ENCODE results near the gene SPATA6L.

DNA sequence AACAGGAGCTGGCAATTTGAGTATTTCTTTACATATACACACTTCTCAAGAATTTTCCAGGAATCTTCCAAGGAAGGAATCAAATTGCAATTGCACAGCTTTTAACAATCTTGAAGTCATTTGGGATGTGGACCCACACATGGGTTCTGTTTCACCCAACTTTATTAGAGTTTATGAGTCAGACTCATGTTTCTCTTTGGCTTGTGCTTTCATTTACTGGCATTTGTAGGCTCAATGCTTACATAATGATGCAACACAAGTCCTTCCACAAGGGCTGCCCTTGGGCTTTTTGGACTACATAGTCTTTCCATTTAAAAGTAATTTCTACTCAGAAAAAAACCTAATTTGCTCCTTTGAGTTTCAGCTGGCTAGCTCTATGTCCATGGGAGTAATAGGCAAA lies 8.5 kb upstream of the SPATA6L start:
- TF ChIP-seq POLR2A (IDR thresholded peaks at IDR 0.05): no peak
- TF ChIP-seq, protein P1, sequence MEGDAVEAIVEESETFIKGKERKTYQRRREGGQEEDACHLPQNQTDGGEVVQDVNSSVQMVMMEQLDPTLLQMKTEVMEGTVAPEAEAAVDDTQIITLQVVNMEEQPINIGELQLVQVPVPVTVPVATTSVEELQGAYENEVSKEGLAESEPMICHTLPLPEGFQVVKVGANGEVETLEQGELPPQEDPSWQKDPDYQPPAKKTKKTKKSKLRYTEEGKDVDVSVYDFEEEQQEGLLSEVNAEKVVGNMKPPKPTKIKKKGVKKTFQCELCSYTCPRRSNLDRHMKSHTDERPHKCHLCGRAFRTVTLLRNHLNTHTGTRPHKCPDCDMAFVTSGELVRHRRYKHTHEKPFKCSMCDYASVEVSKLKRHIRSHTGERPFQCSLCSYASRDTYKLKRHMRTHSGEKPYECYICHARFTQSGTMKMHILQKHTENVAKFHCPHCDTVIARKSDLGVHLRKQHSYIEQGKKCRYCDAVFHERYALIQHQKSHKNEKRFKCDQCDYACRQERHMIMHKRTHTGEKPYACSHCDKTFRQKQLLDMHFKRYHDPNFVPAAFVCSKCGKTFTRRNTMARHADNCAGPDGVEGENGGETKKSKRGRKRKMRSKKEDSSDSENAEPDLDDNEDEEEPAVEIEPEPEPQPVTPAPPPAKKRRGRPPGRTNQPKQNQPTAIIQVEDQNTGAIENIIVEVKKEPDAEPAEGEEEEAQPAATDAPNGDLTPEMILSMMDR (IDR thresholded peaks at IDR 0.05): no peak
